Measurements from ENCODE around the gene SULT1A2. TPM values are rescaled to one million over a fixed set of nuclear protein-coding genes. Genes with fewer than 3 reads are reported as not detected.
A peak's percentile ranks its signal among the peaks of the same experiment; 100 is the strongest.
"Not testable (repeated sequence)": the region's sequence is repeated elsewhere in the genome, so short reads cannot be mapped to it uniquely, and the experiment has no call there.

SULT1A2 gene
- total and polyA plus RNA-seq, 2 of the 4 experiments (the other 2 are of a cell fraction) = 0.09 TPM; not detected in 1

GRCh38 chr16:28636093-28636823 lies 39.4 kb upstream of the SULT1A2 start:
- CTCF ChIA-PET; H2BK15ac ChIP-seq (ENCODE audit: low read depth, low read length); H4K20me1 ChIP-seq (ENCODE audit: insufficient read depth, low read length); H3K9ac ChIP-seq (ENCODE audit: low read depth, low read length); H3K56ac ChIP-seq (ENCODE audit: extremely low read depth, insufficient read depth, low read length); ATAC-seq (ENCODE audit: low read depth); H3K4me1 ChIP-seq (ENCODE audit: control insufficient read depth, insufficient read depth, low read length); H2AFZ ChIP-seq (replicated peaks; ENCODE audit: low read length, poor library complexity); H4K5ac ChIP-seq (ENCODE audit: low read depth, low read length); H2AK5ac ChIP-seq (ENCODE audit: low read depth, low read length); H3K27ac ChIP-seq (ENCODE audit: insufficient read depth, low read length); H4K8ac ChIP-seq (ENCODE audit: low read depth in 2 of 2, low read length in 2 of 2); BruUV-seq (replicated peaks); H3K4ac ChIP-seq (ENCODE audit: low read depth, low read length); H4K91ac ChIP-seq (ENCODE audit: insufficient read depth, low read depth, low read length); H3K23ac ChIP-seq (ENCODE audit: low read depth, low read length); POLR2A ChIA-PET (ENCODE audit: unreplicated experiment); H2AK9ac ChIP-seq (replicated peaks; ENCODE audit: low read depth, low read length, poor library complexity); in situ Hi-C loops (cut with MboI; ENCODE audit: low sequenced_read_pairs); H3K27me3 ChIP-seq (ENCODE audit: control insufficient read depth, insufficient read depth, low read length); H3K9me3 ChIP-seq (ENCODE audit: control insufficient read depth, insufficient read depth, low read length); H2BK20ac ChIP-seq (ENCODE audit: low read depth, low read length); H2BK120ac ChIP-seq (ENCODE audit: low read depth, low read length); H3K4me3 ChIP-seq (ENCODE audit: insufficient read depth, low read depth, low read length); H2BK5ac ChIP-seq (ENCODE audit: low read depth, low read length, poor library complexity, severe bottlenecking); H3K36me3 ChIP-seq (ENCODE audit: control insufficient read depth, insufficient read depth, low read length); H3K9me1 ChIP-seq (ENCODE audit: insufficient read depth, low read length); H3K79me1 ChIP-seq (ENCODE audit: low read depth in 1 of 2, low read length in 2 of 2); dilution Hi-C loops (cut with HindIII; ENCODE audit: low sequenced_read_pairs, unreplicated experiment); intact Hi-C loops (cut with micrococcal nuclease); H3K18ac ChIP-seq (ENCODE audit: low read depth, low read length); H3K14ac ChIP-seq (replicated peaks; ENCODE audit: low read depth, low read length): not testable (repeated sequence)
- WGBS, 2 experiments (ENCODE audit: extremely low coverage in 2 of 2, insufficient read length in 1 of 2) = no CpG with 5 or more reads among the region's 5 CpGs
- TF ChIP-seq NFE2L2 (IDR thresholded peaks at IDR 0.05; ENCODE audit: low read depth, low read length) = peak; percentile 34; the same call in 1 of the 2 replicates
- peak; percentile 63; the same call in 1 of the 2 replicates for TF ChIP-seq CEBPB (IDR thresholded peaks at IDR 0.05; ENCODE audit: low read depth, low read length)
- DNase-seq = peak; percentile 72
- peak overlapping the region; percentile 31; the same call in 1 of the 2 replicates for H3K4me2 ChIP-seq (ENCODE audit: low read depth, low read length)

- 0% methylated on average over 1 of the region's 5 CpGs; no CpG with 5 or more reads in 1 of the 2 experiments for WGBS, 2 experiments (ENCODE audit: extremely low coverage in 2 of 2, insufficient read length in 1 of 2)
- intact Hi-C loops (cut with micrococcal nuclease); H2BK5ac ChIP-seq (ENCODE audit: low read depth, low read length, poor library complexity, severe bottlenecking): not testable (repeated sequence)
These were observed 34.1 kb upstream of the SULT1A2 start for GRCh38 chr16:28630905-28631304.

More at GRCh38 chr16:28630905-28631304, 34.1 kb upstream of the SULT1A2 start:
- H3K27ac ChIP-seq (ENCODE audit: insufficient read depth, low read length); BruUV-seq (replicated peaks); H3K56ac ChIP-seq (ENCODE audit: extremely low read depth, insufficient read depth, low read length); H2AK5ac ChIP-seq (ENCODE audit: low read depth, low read length); H3K4me3 ChIP-seq (ENCODE audit: insufficient read depth, low read depth, low read length); CTCF ChIA-PET; H3K18ac ChIP-seq (ENCODE audit: low read depth, low read length); H2AK9ac ChIP-seq (replicated peaks; ENCODE audit: low read depth, low read length, poor library complexity); H3K4me2 ChIP-seq (ENCODE audit: low read depth, low read length); H3K9me3 ChIP-seq (ENCODE audit: control insufficient read depth, insufficient read depth, low read length); POLR2A ChIA-PET (ENCODE audit: unreplicated experiment); H4K91ac ChIP-seq (ENCODE audit: insufficient read depth, low read depth, low read length); DNase-seq; H2BK15ac ChIP-seq (ENCODE audit: low read depth, low read length); H3K14ac ChIP-seq (replicated peaks; ENCODE audit: low read depth, low read length); H3K9ac ChIP-seq (ENCODE audit: low read depth, low read length); H2AFZ ChIP-seq (replicated peaks; ENCODE audit: low read length, poor library complexity); H3K9me1 ChIP-seq (ENCODE audit: insufficient read depth, low read length); H3K79me1 ChIP-seq (ENCODE audit: low read depth in 1 of 2, low read length in 2 of 2); ATAC-seq (ENCODE audit: low read depth); H4K8ac ChIP-seq (ENCODE audit: low read depth in 2 of 2, low read length in 2 of 2); H3K23ac ChIP-seq (ENCODE audit: low read depth, low read length); H3K4ac ChIP-seq (ENCODE audit: low read depth, low read length); H3K36me3 ChIP-seq (ENCODE audit: control insufficient read depth, insufficient read depth, low read length); H2BK120ac ChIP-seq (ENCODE audit: low read depth, low read length); H4K20me1 ChIP-seq (ENCODE audit: insufficient read depth, low read length); H4K5ac ChIP-seq (ENCODE audit: low read depth, low read length); dilution Hi-C loops (cut with HindIII; ENCODE audit: low sequenced_read_pairs, unreplicated experiment); H3K4me1 ChIP-seq (ENCODE audit: control insufficient read depth, insufficient read depth, low read length); H3K27me3 ChIP-seq (ENCODE audit: control insufficient read depth, insufficient read depth, low read length); H2BK20ac ChIP-seq (ENCODE audit: low read depth, low read length); in situ Hi-C loops (cut with MboI; ENCODE audit: low sequenced_read_pairs): not testable (repeated sequence)

Data from IMR-90 (cell line).